SK-N-SH (cell line): ENCODE results near the gene TRIM5.

ENCODE experiments used
- CTCF ChIP-seq: fragments of 200-600 bp; sonication (generic); IDR thresholded peaks from 2 replicates; pipeline ENCODE4 v1.6.1; 2017; ENCODE audit warnings: antibody characterized with exemption, mild to moderate bottlenecking, moderate library complexity
- EP300 ChIP-seq, 2 experiments: IDR thresholded peaks; 2 replicates each; pipeline versions ENCODE4 v1.4.0 to v1.6.1; 2012; ENCODE audit warnings: borderline replicate concordance in 1 of 2, low read depth in 1 of 2, low read length in 1 of 2
- FOXJ3 ChIP-seq: sonication (generic); formaldehyde crosslinking; IDR thresholded peaks from 2 replicates; pipeline ENCODE4 v1.5.1; 2020; ENCODE audit warnings: mild to moderate bottlenecking, missing genetic modification reagents
- FOXM1 ChIP-seq: IDR thresholded peaks from 2 replicates; pipeline ENCODE4 v1.4.0; 2012; ENCODE audit warnings: low read depth, mild to moderate bottlenecking
- GABPA ChIP-seq: IDR thresholded peaks from 2 replicates; pipeline ENCODE4 v1.4.0; 2012; ENCODE audit warnings: low read depth, mild to moderate bottlenecking
- MAX ChIP-seq: IDR thresholded peaks from 2 replicates; pipeline ENCODE4 v1.4.0; 2012; ENCODE audit warnings: low read depth
- POLR2AphosphoS5 ChIP-seq: IDR thresholded peaks from 2 replicates; pipeline ENCODE4 v1.6.1; 2012; ENCODE audit warnings: low read depth, low read length
- RAD21 ChIP-seq: IDR thresholded peaks from 2 replicates; pipeline ENCODE4 v1.6.1; 2012; ENCODE audit warnings: mild to moderate bottlenecking, low read length
- RCOR1 ChIP-seq: fragments of 150-350 bp; IDR thresholded peaks from 2 replicates; pipeline ENCODE4 v1.6.1; 2017; ENCODE audit warnings: antibody characterized with exemption, low read length
- REST ChIP-seq: IDR thresholded peaks from 2 replicates; pipeline ENCODE4 v1.6.1; 2012; ENCODE audit warnings: mild to moderate bottlenecking, low read depth, low read length, moderate library complexity
- TF ChIP-seq, protein P1 (sequence below): fragments of 150-350 bp; IDR thresholded peaks from 2 replicates; pipeline ENCODE4 v1.6.1; 2016; ENCODE audit warnings: mild to moderate bottlenecking, low read depth, low read length
- TF ChIP-seq, protein P2 (sequence below): IDR thresholded peaks from 2 replicates; pipeline ENCODE4 v1.4.0; 2012; ENCODE audit warnings: low read depth, borderline replicate concordance

- TF ChIP-seq, protein P1, sequence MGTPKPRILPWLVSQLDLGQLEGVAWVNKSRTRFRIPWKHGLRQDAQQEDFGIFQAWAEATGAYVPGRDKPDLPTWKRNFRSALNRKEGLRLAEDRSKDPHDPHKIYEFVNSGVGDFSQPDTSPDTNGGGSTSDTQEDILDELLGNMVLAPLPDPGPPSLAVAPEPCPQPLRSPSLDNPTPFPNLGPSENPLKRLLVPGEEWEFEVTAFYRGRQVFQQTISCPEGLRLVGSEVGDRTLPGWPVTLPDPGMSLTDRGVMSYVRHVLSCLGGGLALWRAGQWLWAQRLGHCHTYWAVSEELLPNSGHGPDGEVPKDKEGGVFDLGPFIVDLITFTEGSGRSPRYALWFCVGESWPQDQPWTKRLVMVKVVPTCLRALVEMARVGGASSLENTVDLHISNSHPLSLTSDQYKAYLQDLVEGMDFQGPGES, result no peak
- TF ChIP-seq CTCF (no peak), POLR2AphosphoS5 (no peak), RCOR1 (no peak), MAX (no peak), GABPA (no peak), REST (no peak), FOXM1 (no peak), FOXJ3 (CRISPR knock-in tag) (no peak), RAD21 (no peak), EP300 (IDR thresholded peaks at IDR 0.05; ENCODE audit: borderline replicate concordance in 1 of 2, low read depth in 1 of 2, low read length in 1 of 2) (no peak)
- TF ChIP-seq, protein P2, sequence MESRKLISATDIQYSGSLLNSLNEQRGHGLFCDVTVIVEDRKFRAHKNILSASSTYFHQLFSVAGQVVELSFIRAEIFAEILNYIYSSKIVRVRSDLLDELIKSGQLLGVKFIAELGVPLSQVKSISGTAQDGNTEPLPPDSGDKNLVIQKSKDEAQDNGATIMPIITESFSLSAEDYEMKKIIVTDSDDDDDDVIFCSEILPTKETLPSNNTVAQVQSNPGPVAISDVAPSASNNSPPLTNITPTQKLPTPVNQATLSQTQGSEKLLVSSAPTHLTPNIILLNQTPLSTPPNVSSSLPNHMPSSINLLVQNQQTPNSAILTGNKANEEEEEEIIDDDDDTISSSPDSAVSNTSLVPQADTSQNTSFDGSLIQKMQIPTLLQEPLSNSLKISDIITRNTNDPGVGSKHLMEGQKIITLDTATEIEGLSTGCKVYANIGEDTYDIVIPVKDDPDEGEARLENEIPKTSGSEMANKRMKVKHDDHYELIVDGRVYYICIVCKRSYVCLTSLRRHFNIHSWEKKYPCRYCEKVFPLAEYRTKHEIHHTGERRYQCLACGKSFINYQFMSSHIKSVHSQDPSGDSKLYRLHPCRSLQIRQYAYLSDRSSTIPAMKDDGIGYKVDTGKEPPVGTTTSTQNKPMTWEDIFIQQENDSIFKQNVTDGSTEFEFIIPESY, result no peak
These were observed 37.7 kb upstream of the TRIM5 start for GRCh38 chr11:5722622-5723021.
